Keratinocyte (primary cell): ENCODE data around the gene PADI6. TPM values are rescaled to one million over a fixed set of nuclear protein-coding genes. Genes with fewer than 3 reads are reported as not detected.

Source experiments
- DNase-seq: peaks from one replicate; pipeline ENCODE4 v3.0.0-alpha.2; 2011; ENCODE audit warnings: low read depth, missing footprints, low spot score
- FAIRE-seq: peaks from 2 replicates; lab custom pipeline; 2011; peaks lifted over from hg19 to GRCh38; lab: Jason Lieb, UNC
- H2AFZ ChIP-seq: 2 replicates; pipeline ENCODE4 v1.6.0; 2012; ENCODE audit warnings: low read length, control low read depth, inconsistent platforms; ENCODE audit not compliant: control insufficient read depth
- H3K27ac ChIP-seq: 2 replicates; pipeline ENCODE4 v1.5.1; 2011; ENCODE audit warnings: low read length; ENCODE audit not compliant: control insufficient read depth, insufficient read depth
- H3K27me3 ChIP-seq: 3 replicates; pipeline ENCODE4 v1.6.0; 2011; ENCODE audit warnings: low read length; ENCODE audit not compliant: control insufficient read depth, insufficient read depth; ENCODE audit errors: extremely low read depth
- H3K36me3 ChIP-seq, 2 experiments: 2 replicates in 1 of 2; 3 replicates in 1 of 2; pipeline ENCODE4 v1.5.1; 2011; ENCODE audit warnings: low read length in 2 of 2, mild to moderate bottlenecking in 1 of 2; ENCODE audit not compliant: control insufficient read depth in 2 of 2, insufficient read depth in 2 of 2; ENCODE audit errors: extremely low read depth in 1 of 2
- H3K4me1 ChIP-seq: 3 replicates; pipeline ENCODE4 v1.5.1; 2011; ENCODE audit warnings: low read length; ENCODE audit not compliant: control insufficient read depth, insufficient read depth; ENCODE audit errors: extremely low read depth
- H3K4me2 ChIP-seq: 3 replicates; pipeline ENCODE4 v1.6.0; 2011; ENCODE audit warnings: low read depth, low read length; ENCODE audit not compliant: control insufficient read depth, insufficient read depth; ENCODE audit errors: extremely low read depth
- H3K4me3 ChIP-seq, 3 experiments: fragments of 200-600 bp in 1 of 3; sonication (generic) in 1 of 3; 2 replicates in 2 of 3; 3 replicates in 1 of 3; pipeline ENCODE4 v1.5.1; 2011 to 2016; ENCODE audit warnings: low read length in 3 of 3, mild to moderate bottlenecking in 3 of 3, control low read depth in 2 of 3, inconsistent platforms in 1 of 3, low read depth in 1 of 3, mixed read lengths in 1 of 3, mixed run types in 1 of 3, moderate library complexity in 1 of 3; ENCODE audit not compliant: control insufficient read depth in 2 of 3, insufficient read depth in 2 of 3; ENCODE audit errors: extremely low read depth in 1 of 3
- H3K79me2 ChIP-seq: 2 replicates; pipeline ENCODE4 v1.6.0; 2012; ENCODE audit warnings: low read length; ENCODE audit not compliant: control insufficient read depth, insufficient read depth
- H3K9ac ChIP-seq: 3 replicates; pipeline ENCODE4 v1.6.0; 2011; ENCODE audit warnings: low read length; ENCODE audit not compliant: control insufficient read depth, insufficient read depth; ENCODE audit errors: extremely low read depth
- H3K9me1 ChIP-seq: 3 replicates; pipeline ENCODE4 v1.6.0; 2011; ENCODE audit warnings: low read length; ENCODE audit not compliant: control insufficient read depth, insufficient read depth; ENCODE audit errors: extremely low read depth
- H3K9me3 ChIP-seq: 2 replicates; pipeline ENCODE4 v1.5.1; 2012; ENCODE audit warnings: low read depth, low read length; ENCODE audit not compliant: control insufficient read depth
- H4K20me1 ChIP-seq: 3 replicates; pipeline ENCODE4 v1.6.0; 2011; ENCODE audit warnings: low read length; ENCODE audit not compliant: control insufficient read depth, insufficient read depth; ENCODE audit errors: extremely low read depth
- EZH2 ChIP-seq: IDR thresholded peaks from one replicate; pipeline ENCODE4 v1.6.1; 2012; ENCODE audit warnings: inconsistent platforms, mild to moderate bottlenecking, low read length, moderate library complexity
- dilution Hi-C: fragments of 300-500 bp; cut with MboI; formaldehyde crosslinking; loops from one replicate; pipeline ENCODE4 v1.7.0; 2020; ENCODE audit warnings: low sequenced_read_pairs; ENCODE audit not compliant: extremely low pct_ligation_motif_present
- polyA plus RNA-seq, 5 experiments: library from polyadenylated mRNA; depleted of rRNA in 3 of 5; stranded (reverse) in 3 of 5; stranded (forward) in 1 of 5; unstranded in 1 of 5; fragments of >200 nt; gene quantifications; 1 replicate in 1 of 5; 2 replicates in 3 of 5; 3 replicates in 1 of 5; pipeline versions ENCODE4 v1.2.1 to v1.2.3, GENCODE V29; 2011 to 2012; ENCODE audit warnings: missing spikeins in 2 of 5, low read depth in 1 of 5, low replicate concordance in 1 of 5
- TF ChIP-seq, protein P1 (sequence below), 3 experiments: IDR thresholded peaks in 1 of 3; conservative IDR thresholded peaks in 1 of 3; optimal IDR thresholded peaks in 1 of 3; 2 replicates in 2 of 3; 3 replicates in 1 of 3; pipeline versions ENCODE3 to v1.5.1; 2011; ENCODE audit warnings: low read length in 3 of 3, mild to moderate bottlenecking in 3 of 3, moderate library complexity in 2 of 3, control low read depth in 1 of 3, inconsistent platforms in 1 of 3; ENCODE audit not compliant: insufficient read depth in 2 of 3; ENCODE audit errors: extremely low read depth in 1 of 3

PADI6 gene
- polyA plus RNA-seq, 1 donor (not counting 4 experiments of a cell fraction or from before 2014, with no cell fraction given): not detected

DNA sequence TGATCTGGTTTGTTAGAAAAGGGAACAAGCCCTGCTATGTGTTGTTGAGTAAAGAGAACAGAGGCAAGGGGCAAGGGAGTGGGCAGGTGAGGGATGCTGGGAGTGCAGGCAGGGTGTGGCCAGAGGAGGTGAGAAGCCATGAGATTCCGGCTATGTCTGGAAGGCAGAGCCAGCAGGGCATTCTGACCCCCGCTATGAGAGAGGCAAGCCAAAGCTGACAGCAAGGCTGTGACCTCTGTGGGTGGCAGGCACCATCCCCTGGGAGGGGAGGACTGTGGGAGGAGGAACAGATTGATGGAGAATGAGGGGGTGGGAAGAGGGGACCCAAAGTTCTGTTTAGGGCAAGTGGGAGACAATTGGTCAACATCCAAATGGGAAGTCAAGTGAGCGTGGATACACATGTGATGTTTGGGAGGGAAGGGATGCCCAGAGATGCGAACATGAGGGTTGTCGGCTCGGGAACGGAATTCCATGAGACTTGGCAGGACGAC, 19.5 kb upstream of the PADI6 start:
- H3K4me2 ChIP-seq: no peak overlapping the region
- H3K9ac ChIP-seq: no peak overlapping the region
- peaks cover 16% of the 10 kb centered on the region for H3K4me1 ChIP-seq
- no peak overlapping the region for H3K27ac ChIP-seq
- H3K9me3 ChIP-seq: no peaks in the 10 kb centered on the region
- no peak overlapping the region for H2AFZ ChIP-seq
- no peak overlapping the region for H3K4me3 ChIP-seq
- H3K36me3 ChIP-seq: no peaks in the 10 kb centered on the region
- dilution Hi-C loops: loop anchor here (10.0 kb wide), 1 partner anchor 68 kb away; no protein-coding TSS in a partner anchor
- H4K20me1 ChIP-seq: no peaks in the 10 kb centered on the region
- H3K27me3 ChIP-seq: no peaks in the 10 kb centered on the region
- no peaks in the 10 kb centered on the region for H3K79me2 ChIP-seq
- DNase-seq (no peak), FAIRE-seq (no peak)
- no peaks in the 10 kb centered on the region for H3K9me1 ChIP-seq
- TF ChIP-seq EZH2: no peak
- TF ChIP-seq, protein P1, sequence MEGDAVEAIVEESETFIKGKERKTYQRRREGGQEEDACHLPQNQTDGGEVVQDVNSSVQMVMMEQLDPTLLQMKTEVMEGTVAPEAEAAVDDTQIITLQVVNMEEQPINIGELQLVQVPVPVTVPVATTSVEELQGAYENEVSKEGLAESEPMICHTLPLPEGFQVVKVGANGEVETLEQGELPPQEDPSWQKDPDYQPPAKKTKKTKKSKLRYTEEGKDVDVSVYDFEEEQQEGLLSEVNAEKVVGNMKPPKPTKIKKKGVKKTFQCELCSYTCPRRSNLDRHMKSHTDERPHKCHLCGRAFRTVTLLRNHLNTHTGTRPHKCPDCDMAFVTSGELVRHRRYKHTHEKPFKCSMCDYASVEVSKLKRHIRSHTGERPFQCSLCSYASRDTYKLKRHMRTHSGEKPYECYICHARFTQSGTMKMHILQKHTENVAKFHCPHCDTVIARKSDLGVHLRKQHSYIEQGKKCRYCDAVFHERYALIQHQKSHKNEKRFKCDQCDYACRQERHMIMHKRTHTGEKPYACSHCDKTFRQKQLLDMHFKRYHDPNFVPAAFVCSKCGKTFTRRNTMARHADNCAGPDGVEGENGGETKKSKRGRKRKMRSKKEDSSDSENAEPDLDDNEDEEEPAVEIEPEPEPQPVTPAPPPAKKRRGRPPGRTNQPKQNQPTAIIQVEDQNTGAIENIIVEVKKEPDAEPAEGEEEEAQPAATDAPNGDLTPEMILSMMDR (optimal IDR thresholded peaks at IDR 0.05 in 1 of 3, IDR thresholded peaks at IDR 0.05 in 1 of 3, conservative IDR thresholded peaks at IDR 0.05 in 1 of 3; ENCODE audit: extremely low read depth in 1 of 3, insufficient read depth in 2 of 3, low read length in 3 of 3): no peak

DNA sequence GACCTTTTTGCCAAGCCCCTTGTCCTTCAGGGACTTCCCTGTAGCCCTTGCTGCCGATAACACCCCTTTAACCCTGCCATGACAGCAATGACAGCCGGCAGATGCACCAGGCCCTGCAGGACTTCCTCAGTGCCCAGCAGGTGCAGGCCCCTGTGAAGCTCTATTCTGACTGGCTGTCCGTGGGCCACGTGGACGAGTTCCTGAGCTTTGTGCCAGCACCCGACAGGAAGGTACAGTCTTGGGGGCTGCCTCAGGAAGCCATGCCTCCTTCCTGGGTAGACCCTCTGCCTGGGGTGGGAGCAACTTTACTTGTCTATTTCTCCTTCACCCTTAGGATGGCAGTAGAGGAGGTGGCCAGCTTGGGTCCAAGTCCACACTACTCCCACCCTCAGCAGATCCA, 16.1 kb upstream of the PADI6 start:
- no peaks in the 10 kb centered on the region for H4K20me1 ChIP-seq
- H3K36me3 ChIP-seq: no peaks in the 10 kb centered on the region
- H3K9me3 ChIP-seq: no peaks in the 10 kb centered on the region
- dilution Hi-C loops: loop anchor here (10.0 kb wide), 1 partner anchor 71 kb away; no protein-coding TSS in a partner anchor
- no peak overlapping the region for H3K4me2 ChIP-seq
- peaks cover 3% of the 10 kb centered on the region for H3K4me1 ChIP-seq
- H3K4me3 ChIP-seq: no peak overlapping the region
- no peaks in the 10 kb centered on the region for H3K27me3 ChIP-seq
- no peaks in the 10 kb centered on the region for H3K9me1 ChIP-seq
- H2AFZ ChIP-seq: no peak overlapping the region
- DNase-seq (no peak), FAIRE-seq (no peak)
- no peak overlapping the region for H3K9ac ChIP-seq
- TF ChIP-seq EZH2: no peak
- TF ChIP-seq, protein P1 (optimal IDR thresholded peaks at IDR 0.05 in 1 of 3, IDR thresholded peaks at IDR 0.05 in 1 of 3, conservative IDR thresholded peaks at IDR 0.05 in 1 of 3; ENCODE audit: extremely low read depth in 1 of 3, insufficient read depth in 2 of 3, low read length in 3 of 3): no peak
- H3K79me2 ChIP-seq: no peaks in the 10 kb centered on the region
- H3K27ac ChIP-seq: no peak overlapping the region
